HT1080 (cell line): Measurements from ENCODE around the gene VWA3B. TPM values are rescaled to one million over a fixed set of nuclear protein-coding genes. Genes with fewer than 3 reads are reported as not detected.
"Not testable (repeated sequence)": the region's sequence is repeated elsewhere in the genome, so short reads cannot be mapped to it uniquely, and the experiment has no call there.

Experiments
- DNase-seq: peaks from one replicate; pipeline ENCODE4 v3.0.0-alpha.2; 2015; ENCODE audit warnings: low read depth
- total RNA-seq: library from RNA; depleted of rRNA; stranded (reverse); fragments of >200 nt; shearing (Covaris generic); gene quantifications from 2 replicates; pipeline ENCODE4 v1.2.3, GENCODE V29; 2014

VWA3B gene
- total RNA-seq, 1 experiment from 2014 or later: not detected

DNA sequence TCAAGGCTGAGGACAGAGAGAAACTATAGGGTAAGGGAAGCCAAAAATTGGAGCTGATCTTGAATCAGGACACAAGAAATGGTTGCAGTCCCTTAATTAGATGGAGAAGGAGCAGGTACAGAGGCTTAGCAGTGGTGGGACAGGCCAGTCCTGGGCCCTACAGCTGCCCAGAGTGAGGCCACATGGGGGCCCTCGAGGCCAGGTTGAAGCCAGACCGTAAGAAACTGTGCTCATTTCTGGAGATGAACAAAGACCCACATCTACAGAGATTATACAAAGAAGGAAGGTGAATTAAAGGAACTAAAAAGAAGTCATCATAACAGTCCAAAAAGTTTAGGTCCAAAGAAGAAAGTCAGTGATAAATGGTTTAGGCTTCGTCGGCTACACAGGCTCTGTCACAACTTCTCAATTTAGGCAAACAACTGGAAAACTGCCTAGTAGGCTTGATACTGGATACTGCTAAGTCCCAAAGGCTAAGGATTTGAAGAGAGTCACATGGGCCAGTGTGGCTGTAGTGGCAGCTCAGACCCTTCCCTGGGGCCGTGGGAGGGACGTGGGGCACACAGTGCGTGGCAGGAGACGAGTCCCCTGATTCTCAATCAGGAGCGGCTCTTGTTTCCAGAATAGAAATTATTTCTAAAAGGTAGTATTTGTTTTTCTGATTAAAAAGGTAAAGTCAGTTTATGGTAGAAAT is 208.9 kb downstream of the VWA3B start:
- DNase-seq: peak; percentile 18

DNA sequence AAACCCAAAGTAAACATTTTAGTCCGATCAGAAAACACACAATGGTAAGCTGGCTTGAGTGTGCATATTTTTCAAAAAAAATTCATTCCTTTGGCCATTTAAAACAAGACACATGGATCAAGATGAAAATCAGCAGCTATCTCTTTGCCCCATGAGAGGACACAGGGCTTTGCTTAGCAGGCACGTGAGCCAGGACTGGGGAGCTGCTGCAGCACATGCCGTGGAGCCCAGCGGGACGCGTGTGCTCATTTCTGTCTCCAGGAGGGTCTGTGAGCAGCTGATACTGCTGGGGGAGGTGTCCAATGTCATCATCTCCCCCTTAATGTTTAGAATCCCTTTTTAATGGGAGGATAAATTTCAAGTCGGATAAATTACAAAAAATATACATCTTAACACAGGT is 209.5 kb downstream of the VWA3B start:
- DNase-seq: no peak

DNA sequence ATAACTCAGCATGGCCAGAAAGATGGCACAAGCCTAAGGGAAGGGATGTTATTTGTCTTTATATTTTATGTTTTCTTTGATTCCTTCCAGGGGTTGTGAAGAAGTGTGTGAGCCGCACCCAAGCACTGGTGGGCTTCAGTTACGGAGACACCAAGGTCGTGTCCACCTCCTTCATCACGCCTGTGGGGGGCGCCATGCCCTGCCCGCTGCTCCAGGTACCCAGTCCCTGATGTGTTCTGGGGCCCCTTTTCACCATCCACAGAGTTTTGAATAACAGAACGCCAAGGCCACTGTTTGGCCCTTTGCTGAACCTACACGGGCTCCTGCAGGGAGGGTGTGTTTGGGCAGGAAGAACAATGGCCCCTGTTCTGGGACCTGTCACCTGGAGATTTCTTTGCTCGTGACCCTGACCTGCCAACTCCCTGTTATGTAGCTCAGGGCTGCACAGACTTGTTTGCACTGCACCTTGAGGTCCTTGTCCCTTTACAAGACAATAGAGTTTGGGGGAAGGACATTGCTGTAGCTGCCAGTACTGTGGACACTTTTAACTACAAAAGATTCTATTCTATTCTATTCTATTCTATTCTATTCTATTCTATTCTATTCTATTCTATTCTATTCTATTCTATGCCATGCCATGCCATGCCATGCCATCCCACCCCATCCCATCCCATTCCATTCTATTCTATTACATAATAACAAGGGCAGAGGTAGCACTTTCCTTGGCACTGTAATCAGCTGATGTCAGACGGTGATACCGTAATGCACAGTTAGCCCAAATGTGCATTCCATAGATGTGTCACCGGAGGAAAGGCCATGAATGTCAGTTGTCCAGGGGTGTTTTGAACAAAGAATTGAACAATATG is 211.1 kb downstream of the VWA3B start:
- DNase-seq: no peak

DNA sequence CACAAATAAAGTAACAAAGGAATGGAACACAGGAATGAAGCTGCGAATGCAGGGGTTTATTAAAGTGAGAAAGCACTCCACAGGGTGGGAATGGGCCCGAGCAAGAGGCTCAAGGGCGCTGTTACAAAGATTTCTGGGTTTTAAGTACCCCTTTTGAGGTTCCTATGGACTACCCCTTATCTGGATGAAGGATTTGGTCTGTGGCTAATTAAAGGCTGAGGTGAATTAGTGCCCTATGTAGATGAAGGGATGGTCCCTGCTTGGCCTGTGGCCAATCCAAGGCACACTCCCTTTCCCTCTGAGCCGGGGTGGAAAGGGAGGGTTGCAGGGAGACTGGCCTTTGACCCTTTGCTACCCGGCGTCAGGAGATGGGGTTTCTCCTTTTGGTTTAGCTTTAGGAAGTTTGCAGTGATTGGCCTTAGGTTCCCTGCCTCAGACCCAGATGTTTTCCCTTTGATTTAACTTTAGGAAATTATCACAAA is 211.8 kb downstream of the VWA3B start:
- DNase-seq: no peak

DNA sequence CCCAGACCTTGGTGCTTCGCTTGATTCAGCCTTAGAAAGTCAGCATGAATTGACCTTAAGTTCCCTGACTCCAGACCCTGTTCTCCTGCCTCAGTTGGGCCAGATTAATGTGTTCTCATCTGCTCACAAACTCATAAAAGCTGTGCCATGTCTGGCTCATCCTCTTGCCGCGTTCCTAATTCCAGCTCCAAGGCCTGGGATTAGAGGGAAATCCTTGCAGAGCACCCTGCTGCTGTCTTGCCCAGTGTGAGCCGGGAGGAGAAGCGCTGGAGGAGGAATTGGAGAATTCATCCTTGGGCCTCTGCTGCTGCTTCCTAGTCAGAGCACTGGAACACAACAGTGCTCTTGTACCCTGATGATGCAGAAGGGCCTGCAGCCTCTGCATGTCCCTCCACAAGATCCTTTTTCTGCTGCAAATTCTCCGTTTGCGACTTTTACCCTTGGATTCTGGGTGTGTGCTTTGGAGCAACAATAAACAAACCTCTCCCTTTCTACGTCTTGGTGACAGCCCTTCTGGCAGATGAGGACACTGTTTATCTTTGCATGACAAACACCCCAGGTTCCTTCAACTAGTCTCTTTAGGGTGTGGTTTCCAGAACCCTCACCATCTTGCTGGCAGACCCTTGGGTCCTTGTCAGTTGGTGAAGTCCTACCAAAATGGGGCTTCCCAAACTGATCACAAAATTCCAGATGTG is 212.4 kb downstream of the VWA3B start:
- no peak for DNase-seq

DNA sequence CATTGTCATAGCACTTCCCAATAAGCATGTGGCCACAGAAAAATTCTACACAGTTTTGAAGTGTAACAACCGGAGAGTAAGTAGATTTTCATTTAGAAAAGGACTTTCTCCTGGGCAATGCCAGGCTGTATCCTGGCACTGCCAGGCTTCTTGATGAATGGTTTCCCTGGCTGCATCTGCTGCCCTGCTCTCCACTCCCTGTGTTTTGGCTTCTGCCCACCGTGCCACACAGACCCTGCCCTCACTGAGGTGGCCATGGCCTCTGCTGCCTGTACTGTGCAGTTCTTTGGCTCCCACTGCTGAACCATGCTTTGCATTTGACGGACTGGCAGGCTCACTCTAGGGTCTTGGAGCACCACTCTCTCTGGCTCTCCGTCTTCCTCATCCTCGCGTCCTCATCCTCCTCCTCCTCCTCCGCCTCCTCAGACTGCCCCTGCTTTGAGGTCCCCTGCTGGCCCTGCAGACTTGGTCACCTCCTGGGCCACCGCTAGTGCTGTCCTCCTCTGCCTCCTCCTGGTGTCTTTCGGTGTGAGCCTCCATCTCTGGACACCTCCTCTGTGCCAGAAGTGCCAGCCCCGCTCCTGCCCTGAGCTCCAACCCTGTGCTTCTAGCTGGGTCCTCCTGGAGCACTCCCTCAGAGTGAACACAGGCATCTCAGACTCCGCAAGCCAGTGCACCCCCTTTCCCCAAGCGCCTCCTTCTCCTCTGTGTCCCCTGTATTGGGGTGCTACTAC is 213.3 kb downstream of the VWA3B start:
- DNase-seq: no peak

DNA sequence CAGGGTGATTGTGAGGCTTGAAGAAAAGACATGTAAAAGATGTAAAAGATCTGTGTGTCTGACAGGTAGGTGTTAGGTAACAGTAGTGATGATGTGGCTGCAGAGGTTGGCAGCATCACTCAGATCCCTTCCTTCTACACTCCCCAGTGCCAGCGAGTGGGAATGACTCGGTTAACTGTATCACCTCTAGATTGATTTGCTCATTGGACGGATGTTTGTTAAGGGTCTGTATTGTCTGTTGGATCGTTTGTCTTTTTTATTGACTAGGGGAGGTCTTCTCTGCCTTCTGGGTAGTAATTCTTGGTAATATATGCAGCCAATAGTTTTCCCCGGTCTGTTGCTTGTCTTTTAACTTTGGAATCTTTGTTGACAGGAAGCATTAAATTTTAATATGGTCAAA is 214.5 kb downstream of the VWA3B start:
- DNase-seq: no peak

DNA sequence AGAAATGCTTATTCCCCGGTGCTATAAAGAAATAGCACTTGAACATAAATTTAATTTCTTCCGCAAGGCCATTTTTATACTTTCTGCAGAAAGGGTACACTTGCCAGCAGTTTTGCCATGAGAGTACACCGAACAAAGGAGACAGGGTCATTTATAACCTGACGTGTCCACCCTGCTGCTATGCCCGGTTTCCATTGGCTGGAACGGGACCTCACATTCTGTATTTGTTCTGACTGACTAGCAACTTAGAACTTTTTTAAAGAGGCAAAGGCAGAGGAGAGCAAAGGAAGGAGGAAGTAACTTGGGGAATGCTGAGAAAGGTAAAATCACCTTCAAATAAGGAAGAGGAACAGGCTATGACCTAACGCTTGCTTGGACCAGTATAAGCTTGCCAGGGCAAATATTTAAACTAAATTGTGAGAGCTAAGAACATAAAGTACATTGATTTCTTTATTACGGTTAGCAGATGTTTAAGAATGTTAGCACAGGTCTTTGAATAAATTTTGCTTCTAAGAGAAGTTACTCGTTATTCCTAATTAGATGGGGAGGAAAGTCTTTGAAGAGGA is 220.2 kb downstream of the VWA3B start:
- DNase-seq: not testable (repeated sequence)

DNA sequence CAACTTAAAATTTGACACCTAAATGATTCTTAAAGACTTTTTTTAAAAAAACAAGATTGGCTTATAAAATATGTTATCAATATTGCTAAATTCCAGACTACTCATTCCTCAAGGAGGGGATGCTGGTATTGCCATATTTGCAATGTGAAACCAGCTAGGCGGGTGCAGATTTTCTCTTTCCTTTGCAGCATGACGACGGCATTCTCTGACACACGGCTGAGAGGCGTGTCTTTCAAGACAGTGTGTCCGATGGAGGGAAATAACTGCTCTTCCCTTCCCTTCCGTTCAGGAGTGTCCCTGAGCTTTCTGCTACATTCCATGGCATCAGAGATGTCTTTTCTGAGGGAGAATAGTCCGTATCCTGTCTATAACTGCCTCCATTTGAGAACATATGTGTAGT is 221.1 kb downstream of the VWA3B start:
- peak; percentile 17 for DNase-seq

DNA sequence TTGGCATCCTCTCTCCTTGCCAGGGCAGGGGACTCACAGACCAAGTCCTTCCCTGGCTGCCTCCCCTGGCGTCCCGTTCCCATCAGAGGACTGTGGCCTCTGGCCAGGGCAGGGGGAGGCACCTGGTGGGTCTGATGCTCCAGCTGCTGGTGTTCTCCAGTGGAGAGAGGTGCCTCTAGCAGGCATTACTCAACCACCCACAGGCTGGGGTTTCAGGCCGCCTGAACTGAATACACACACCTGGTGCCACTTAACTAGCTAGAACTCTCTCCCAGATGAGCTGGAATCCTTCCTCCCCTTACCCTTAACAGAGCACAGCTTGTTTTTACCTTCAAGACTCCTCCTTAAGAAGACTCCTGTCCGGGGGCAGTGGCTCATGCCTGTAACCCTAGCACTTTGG is 221.6 kb downstream of the VWA3B start:
- no peak for DNase-seq

DNA sequence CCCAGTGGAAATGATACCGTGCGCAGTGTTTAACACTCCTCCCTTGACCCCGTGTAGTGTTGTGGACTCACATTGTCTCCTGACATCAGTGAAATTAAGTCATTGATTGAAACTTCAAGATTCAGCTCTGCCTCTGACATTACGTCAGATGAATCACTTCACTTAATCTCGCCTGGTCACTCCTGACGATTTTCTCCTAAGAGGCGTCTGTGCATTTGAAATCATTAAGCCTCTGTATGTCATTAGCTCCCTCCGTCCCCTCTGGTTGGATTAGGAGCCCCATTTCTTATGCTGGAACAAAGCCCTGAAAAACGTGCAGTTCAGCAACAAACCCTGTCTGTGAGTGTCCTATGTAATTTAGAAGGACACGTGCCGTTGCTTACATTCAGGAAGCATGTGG is 222.6 kb downstream of the VWA3B start:
- no peak for DNase-seq

DNA sequence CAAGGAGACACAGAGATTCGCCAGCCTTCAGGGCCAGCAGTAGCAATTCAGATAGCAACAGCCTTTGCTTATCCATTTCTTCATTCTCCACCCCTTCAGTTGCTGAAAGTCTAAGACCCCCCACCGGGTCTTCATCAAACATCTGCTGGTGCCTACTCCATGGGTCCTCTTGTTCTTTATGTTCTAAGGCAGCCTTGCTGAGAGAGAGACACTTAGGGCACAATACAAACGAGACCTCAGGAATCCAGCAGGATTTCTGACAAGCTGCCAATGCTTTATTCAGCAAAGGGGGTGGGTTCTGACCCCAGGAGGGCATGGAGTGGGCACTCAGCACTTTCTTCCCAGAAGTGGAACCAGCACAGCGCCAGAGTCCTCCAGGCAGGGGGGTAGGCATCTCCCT is 223.0 kb downstream of the VWA3B start:
- no peak for DNase-seq

DNA sequence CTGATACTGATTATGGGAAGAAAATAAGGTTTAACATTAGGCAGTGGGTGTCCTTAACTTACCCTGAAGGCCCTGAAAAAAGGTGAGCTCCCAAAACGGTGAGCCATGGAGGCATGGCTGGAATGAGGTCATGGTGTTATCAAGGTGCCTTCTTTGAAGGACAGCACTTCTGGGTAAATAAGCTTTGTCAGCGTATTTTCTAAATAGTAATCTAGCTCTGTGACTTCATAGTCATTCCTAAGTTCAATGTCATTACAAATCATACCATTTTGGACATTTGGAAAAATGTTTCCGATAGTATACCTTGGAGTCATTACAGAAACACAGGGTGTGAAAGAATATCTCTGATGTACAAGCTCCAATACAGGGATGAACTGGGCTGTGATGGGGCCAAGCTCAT is 224.1 kb downstream of the VWA3B start:
- DNase-seq: no peak

DNA sequence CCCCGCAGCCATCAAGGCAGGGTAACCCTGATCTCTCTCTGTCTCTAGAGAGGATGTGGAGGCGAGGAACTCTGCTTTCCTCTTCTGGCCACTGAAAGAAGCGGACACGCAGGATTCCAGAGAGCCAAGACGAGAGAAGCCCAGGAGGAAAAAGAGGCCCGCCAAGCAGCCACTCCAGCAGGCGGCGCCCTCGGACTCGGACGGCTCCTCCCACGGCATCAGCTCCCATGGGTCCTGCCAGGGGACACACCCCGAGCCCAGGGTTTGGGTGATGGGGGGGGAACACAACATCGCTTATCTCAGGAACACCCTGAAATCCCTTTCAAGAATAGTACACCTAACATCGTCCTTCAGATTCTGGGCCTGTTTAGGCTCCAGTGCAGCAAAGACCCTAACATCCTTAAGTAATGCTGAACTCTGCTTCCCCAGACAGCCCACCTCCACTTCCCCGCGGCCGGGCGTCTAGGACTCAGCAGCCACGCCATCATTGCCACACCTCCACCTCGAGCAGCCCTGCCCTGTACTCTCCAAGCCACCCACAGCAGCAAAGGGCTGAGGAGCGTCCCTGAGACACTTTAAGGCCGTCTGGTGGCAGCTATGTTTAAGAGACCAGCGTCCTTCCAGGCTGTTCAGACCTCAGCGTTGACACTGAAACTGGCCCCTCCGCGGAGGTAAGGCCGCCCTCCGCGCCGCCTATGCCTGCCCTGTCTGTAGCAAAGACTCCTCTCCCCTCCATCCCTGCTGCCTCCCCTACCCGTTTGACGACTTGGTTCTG is 225.0 kb downstream of the VWA3B start:
- no peak for DNase-seq

DNA sequence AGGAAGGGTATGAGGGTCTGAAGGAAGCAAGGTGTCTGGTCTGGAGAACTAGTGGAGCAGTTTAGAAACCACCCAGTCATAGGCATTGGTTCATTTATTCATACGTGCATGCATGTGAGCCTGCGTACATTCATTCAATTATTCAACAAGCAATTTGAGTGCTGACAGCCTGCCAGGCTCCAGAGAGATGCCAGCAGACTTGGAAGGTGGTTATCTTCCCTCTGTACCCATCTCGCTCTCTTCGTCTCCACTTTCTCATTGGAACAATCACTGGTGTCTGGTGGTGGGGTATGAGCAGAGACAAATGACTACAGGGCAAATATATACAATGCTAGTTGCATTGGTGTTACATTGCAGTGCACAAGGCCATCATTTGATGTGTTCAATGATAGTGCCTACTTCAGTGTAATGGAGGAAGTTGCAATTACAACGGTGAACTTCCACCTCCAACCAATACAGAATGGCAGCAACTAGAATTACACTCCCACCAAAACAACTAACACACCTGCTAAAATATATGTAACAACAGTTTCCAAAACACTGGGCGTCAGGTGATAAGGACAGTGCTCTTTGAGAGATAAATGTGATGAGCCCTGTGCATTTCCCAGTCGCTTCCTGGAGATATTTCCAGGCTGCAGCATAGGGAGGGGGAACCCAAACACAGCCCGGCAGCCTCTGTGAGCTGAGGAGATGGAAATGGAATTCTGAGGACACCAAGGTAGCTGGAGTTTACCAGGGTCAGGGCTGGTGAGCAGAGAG is 226.7 kb downstream of the VWA3B start:
- no peak for DNase-seq

DNA sequence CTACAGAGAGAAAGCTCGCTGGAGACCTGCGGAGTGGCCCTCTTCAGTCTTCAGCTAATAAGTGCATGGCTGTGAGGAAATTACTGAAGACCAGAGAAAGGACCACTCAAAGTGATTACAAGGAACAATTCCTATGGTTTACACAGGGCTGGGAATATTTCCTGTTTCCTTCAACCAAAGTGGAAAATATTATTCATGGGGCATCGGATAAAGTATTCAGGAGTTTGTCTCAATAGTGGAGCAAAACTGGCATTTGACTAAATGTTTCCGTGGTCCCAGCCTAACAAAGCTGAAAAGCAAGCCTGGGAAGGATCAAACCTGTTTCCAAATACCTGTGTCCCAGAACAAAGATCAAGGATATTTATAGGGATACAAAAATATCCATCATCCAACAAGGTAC is 227.3 kb downstream of the VWA3B start:
- DNase-seq: no peak

DNA sequence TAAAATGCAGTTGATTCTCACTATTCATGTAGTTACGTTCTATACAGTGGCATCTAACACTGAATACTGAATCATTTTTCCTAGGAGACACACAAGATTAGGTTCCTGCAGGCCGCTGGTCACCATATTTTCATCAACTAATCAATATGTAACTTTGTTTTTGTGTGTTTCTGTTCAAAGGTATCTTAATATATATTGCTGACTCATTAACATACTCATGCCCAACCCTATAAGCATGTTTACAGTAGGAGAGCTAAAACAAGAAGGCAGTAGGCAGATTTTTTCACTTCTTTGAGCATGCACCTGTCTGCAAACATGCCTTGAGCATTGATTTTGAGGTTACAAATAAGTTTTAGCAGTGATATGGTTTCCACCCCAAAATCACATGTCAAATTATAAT is 229.0 kb downstream of the VWA3B start:
- no peak for DNase-seq

DNA sequence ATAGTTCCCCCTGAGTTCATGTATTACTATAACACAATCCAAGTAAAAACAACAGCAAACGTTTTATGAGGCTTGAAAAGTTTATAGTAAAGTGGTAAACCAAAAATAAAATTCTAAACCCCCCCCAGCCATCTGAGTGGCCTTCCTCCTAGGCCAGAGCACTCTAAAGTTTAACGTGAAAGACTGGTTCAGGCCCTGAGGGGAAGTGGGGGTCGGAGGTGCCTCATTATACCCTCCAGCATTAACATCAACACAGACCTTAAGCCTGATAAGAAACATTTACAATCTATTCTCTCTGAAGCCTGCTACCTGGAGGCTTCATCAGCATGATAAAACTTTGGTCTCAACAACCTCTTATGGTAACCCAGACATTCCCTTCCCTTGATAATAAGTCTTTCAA is 230.2 kb downstream of the VWA3B start:
- no peak for DNase-seq

DNA sequence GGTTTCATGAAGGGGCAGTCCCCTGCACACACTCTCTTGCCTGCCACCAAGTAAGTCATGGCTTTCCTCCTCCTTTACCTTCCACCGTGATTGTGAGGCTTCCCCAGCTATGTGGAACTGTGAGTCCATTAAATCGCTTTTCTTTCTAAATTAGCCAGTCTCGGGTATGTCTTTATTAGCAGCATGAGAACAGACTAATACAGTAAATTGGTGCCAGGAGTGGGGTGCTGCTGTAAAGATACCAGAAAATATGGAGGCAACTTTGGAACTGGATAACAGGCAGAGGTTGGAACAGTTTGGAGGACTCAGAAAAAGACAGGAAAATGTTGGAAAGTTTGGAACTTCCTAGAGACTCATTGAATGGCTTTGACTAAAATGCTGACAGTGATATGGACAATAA is 233.2 kb downstream of the VWA3B start:
- not testable (repeated sequence) for DNase-seq

DNA sequence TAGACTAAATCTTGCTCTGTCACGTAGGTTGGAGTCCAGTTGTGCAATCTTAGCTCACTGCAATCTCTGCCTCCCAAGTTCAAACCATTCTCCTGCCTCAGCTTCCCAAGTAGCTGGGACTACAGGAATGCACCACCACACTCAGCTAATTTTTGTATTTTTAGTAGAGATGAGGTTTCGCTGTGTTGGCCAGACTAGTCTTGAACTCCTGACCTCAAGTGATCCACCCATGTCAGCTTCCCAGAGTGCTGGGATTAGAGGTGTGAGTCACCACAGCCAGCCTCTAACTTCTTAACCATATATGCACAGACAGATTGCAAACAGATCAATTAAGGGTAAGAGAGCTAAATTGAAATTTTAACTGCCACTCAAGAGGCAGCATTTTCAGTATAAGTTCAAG is 237.2 kb downstream of the VWA3B start:
- peak; percentile 55 for DNase-seq
